Caco-2 (cell line): Measurements from ENCODE around the gene NXPH2. TPM values are rescaled to one million over a fixed set of nuclear protein-coding genes. Genes with fewer than 3 reads are reported as not detected.

Experiments used
- BruUV-seq: library from RNA; stranded (reverse); fragments of 400-500 nt; replicated peaks from 2 replicates; lab custom pipeline; 2021; lab: Mats Ljungman, UMichigan
- CTCF ChIA-PET: fragments of 300-600 bp; sonication (Branson Sonifier 250); formaldehyde crosslinking; loops from one replicate; lab custom pipeline; 2022; ENCODE audit warnings: antibody characterized with exemption; lab: Charles Lee
- POLR2A ChIA-PET: fragments of 300-600 bp; sonication (Branson Sonifier 250); formaldehyde crosslinking; loops from one replicate; lab custom pipeline; 2022; ENCODE audit warnings: antibody characterized with exemption; lab: Charles Lee
- DNase-seq, 2 experiments: peaks; one replicate each; pipeline versions ENCODE4 v3.0.0 to v3.0.0-alpha.2; 2020 to 2022
- H3K27me3 ChIP-seq: replicated peaks from 2 replicates; pipeline ENCODE4 v1.6.0; 2011; ENCODE audit warnings: low read length; ENCODE audit not compliant: control insufficient read depth, insufficient read depth
- H3K36me3 ChIP-seq: 2 replicates; pipeline ENCODE4 v1.5.1; 2011; ENCODE audit warnings: low read length; ENCODE audit not compliant: control insufficient read depth, insufficient read depth
- H3K4me1 ChIP-seq: fragments of 250-450 bp; sonication (Bioruptor Pico); 2 replicates; pipeline ENCODE4 v1.5.1; 2020; ENCODE audit warnings: mild to moderate bottlenecking
- H3K4me3 ChIP-seq: 2 replicates; pipeline ENCODE4 v1.5.1; 2011; ENCODE audit warnings: low read depth, mild to moderate bottlenecking, control low read depth, low read length
- H3K9me3 ChIP-seq: fragments of 250-450 bp; sonication (Bioruptor Pico); 2 replicates; pipeline ENCODE4 v1.5.1; 2020; ENCODE audit warnings: mild to moderate bottlenecking, moderate library complexity
- H3K27ac Mint-ChIP-seq: one replicate; pipeline ENCODE4 v1.8.0; 2022; ENCODE audit warnings: mixed read lengths; ENCODE audit not compliant: unreplicated experiment
- H3K27me3 Mint-ChIP-seq: one replicate; pipeline ENCODE4 v1.8.0; 2022; ENCODE audit warnings: mixed read lengths; ENCODE audit not compliant: insufficient read depth, unreplicated experiment
- H3K36me3 Mint-ChIP-seq: one replicate; pipeline ENCODE4 v1.8.0; 2022; ENCODE audit warnings: mild to moderate bottlenecking, mixed read lengths; ENCODE audit not compliant: insufficient read depth, unreplicated experiment
- H3K4me1 Mint-ChIP-seq: one replicate; pipeline ENCODE4 v1.8.0; 2022; ENCODE audit warnings: low read depth, mixed read lengths; ENCODE audit not compliant: unreplicated experiment
- H3K4me3 Mint-ChIP-seq: one replicate; pipeline ENCODE4 v1.8.0; 2022; ENCODE audit warnings: mild to moderate bottlenecking, moderate library complexity, mixed read lengths; ENCODE audit not compliant: unreplicated experiment
- H3K9me3 Mint-ChIP-seq: one replicate; pipeline ENCODE4 v1.8.0; 2022; ENCODE audit warnings: mixed read lengths; ENCODE audit not compliant: unreplicated experiment
- intact Hi-C: fragments of 100-400 bp; cut with micrococcal nuclease; formaldehyde crosslinking; loops from one replicate; pipeline ENCODE4 v1.10.0; 2022; ENCODE audit not compliant: unreplicated experiment
- total RNA-seq: library from RNA; stranded (reverse); gene quantifications from 2 replicates; pipeline ENCODE4 v1.2.3, GENCODE V29; 2022
- TF ChIP-seq, protein P1 (sequence below), 2 experiments: fragments of 200-600 bp in 1 of 2; IDR thresholded peaks; 1 replicate in 1 of 2; 2 replicates in 1 of 2; pipeline versions ENCODE4 v1.5.1 to v1.8.0; 2011 to 2022; ENCODE audit warnings: antibody characterized with exemption in 1 of 2, control low read depth in 1 of 2, inconsistent platforms in 1 of 2, low read depth in 1 of 2, low read length in 1 of 2, mild to moderate bottlenecking in 1 of 2, moderate library complexity in 1 of 2; ENCODE audit not compliant: insufficient read depth in 1 of 2, severe bottlenecking in 1 of 2, unreplicated experiment in 1 of 2

Gene NXPH2
- total RNA-seq, 1 experiment from 2014 or later, result not detected

- Histone ChIP-seq H3K27me3 (no peaks in the 10 kb centered on the region), H3K4me1 (peaks cover 4% of the 10 kb centered on the region; the same call in 1 of the 2 replicates), H3K9me3 (no peaks in the 10 kb centered on the region), H3K4me3 (no peak overlapping the region), H3K36me3 (no peaks in the 10 kb centered on the region; the same call in 1 of the 2 replicates)
- Mint-ChIP-seq H3K27ac (no peak overlapping the region), H3K9me3 (peaks cover 10% of the 10 kb centered on the region), H3K4me3 (no peak overlapping the region), H3K4me1 (peaks cover 19% of the 10 kb centered on the region), H3K36me3 (no peaks in the 10 kb centered on the region), H3K27me3 (no peaks in the 10 kb centered on the region)
- BruUV-seq, result no TSS peak
- POLR2A ChIA-PET, result no interaction called here
- DNase-seq, result no peak
- CTCF ChIA-PET, result no interaction called here
- intact Hi-C loops, result no loop called here
- TF ChIP-seq, protein P1, sequence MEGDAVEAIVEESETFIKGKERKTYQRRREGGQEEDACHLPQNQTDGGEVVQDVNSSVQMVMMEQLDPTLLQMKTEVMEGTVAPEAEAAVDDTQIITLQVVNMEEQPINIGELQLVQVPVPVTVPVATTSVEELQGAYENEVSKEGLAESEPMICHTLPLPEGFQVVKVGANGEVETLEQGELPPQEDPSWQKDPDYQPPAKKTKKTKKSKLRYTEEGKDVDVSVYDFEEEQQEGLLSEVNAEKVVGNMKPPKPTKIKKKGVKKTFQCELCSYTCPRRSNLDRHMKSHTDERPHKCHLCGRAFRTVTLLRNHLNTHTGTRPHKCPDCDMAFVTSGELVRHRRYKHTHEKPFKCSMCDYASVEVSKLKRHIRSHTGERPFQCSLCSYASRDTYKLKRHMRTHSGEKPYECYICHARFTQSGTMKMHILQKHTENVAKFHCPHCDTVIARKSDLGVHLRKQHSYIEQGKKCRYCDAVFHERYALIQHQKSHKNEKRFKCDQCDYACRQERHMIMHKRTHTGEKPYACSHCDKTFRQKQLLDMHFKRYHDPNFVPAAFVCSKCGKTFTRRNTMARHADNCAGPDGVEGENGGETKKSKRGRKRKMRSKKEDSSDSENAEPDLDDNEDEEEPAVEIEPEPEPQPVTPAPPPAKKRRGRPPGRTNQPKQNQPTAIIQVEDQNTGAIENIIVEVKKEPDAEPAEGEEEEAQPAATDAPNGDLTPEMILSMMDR (IDR thresholded peaks at IDR 0.05; ENCODE audit: insufficient read depth in 1 of 2, low read depth in 1 of 2, low read length in 1 of 2, severe bottlenecking in 1 of 2, unreplicated experiment in 1 of 2), result no peak
Observed at GRCh38 chr2:138622613-138623012, 157.6 kb downstream of the NXPH2 start.

DNA sequence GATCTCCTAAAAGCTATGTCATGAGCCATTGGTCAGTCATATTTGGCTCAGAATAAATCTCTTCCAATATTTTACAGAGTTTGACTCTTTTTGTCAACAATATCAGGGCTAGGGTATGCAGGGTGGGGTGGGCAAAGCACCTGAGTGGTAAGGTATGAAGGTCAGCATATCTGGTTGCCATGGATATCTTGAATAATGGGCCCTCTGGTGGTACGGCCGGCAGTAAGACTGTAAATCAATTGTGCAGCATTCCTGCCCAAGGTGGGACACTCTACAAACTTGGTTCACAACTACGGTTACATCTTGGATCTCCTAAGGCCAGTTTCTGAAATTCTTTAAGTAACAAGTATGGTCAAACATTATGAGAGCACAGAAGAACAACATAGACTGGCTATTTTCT, 159.1 kb downstream of the NXPH2 start:
- Mint-ChIP-seq H3K36me3 (no peaks in the 10 kb centered on the region), H3K27ac (peak overlapping the region; percentile 40), H3K27me3 (no peaks in the 10 kb centered on the region), H3K4me3 (no peak overlapping the region), H3K9me3 (peaks cover 10% of the 10 kb centered on the region), H3K4me1 (peaks cover 19% of the 10 kb centered on the region)
- BruUV-seq, result no TSS peak
- no peaks in the 10 kb centered on the region for H3K9me3 ChIP-seq
- no peaks in the 10 kb centered on the region for H3K36me3 ChIP-seq
- POLR2A ChIA-PET, result no interaction called here
- peaks cover 4% of the 10 kb centered on the region; the same call in 1 of the 2 replicates for H3K4me1 ChIP-seq
- no peak overlapping the region for H3K4me3 ChIP-seq
- peak; percentile 13 to 46 for DNase-seq
- intact Hi-C loops, result no loop called here
- TF ChIP-seq, protein P1 (IDR thresholded peaks at IDR 0.05; ENCODE audit: insufficient read depth in 1 of 2, low read depth in 1 of 2, low read length in 1 of 2, severe bottlenecking in 1 of 2, unreplicated experiment in 1 of 2), result no peak
- CTCF ChIA-PET, result interaction anchor here (0.9 kb wide), 1 partner anchor 15 kb away, joined by 3 read pairs; no protein-coding TSS in a partner anchor
- no peaks in the 10 kb centered on the region for H3K27me3 ChIP-seq

GRCh38 chr2:138620431-138620830, 159.8 kb downstream of the NXPH2 start:
- H3K4me1 Mint-ChIP-seq, result peaks cover 19% of the 10 kb centered on the region
- peaks cover 4% of the 10 kb centered on the region; the same call in 1 of the 2 replicates for H3K4me1 ChIP-seq
- POLR2A ChIA-PET, result no interaction called here
- intact Hi-C loops, result no loop called here
- H3K36me3 Mint-ChIP-seq, result no peaks in the 10 kb centered on the region
- H3K9me3 ChIP-seq, result no peaks in the 10 kb centered on the region
- no peak for DNase-seq
- H3K27ac Mint-ChIP-seq, result no peak overlapping the region
- no peak overlapping the region for H3K4me3 Mint-ChIP-seq
- no peaks in the 10 kb centered on the region for H3K36me3 ChIP-seq
- H3K9me3 Mint-ChIP-seq, result peaks cover 10% of the 10 kb centered on the region
- no peaks in the 10 kb centered on the region for H3K27me3 ChIP-seq
- CTCF ChIA-PET, result no interaction called here
- no peaks in the 10 kb centered on the region for H3K27me3 Mint-ChIP-seq
- BruUV-seq, result no TSS peak
- TF ChIP-seq, protein P1 (IDR thresholded peaks at IDR 0.05; ENCODE audit: insufficient read depth in 1 of 2, low read depth in 1 of 2, low read length in 1 of 2, severe bottlenecking in 1 of 2, unreplicated experiment in 1 of 2), result no peak
- H3K4me3 ChIP-seq, result no peak overlapping the region
